Left renal pelvis (tissue), 4 donors: ENCODE data around the gene ASF1A. TPM values are rescaled to one million over a fixed set of nuclear protein-coding genes. Genes with fewer than 3 reads are reported as not detected.

Experiments
- DNase-seq, 4 donors: peaks; one replicate each; pipeline ENCODE4 v3.0.0-alpha.2; 2013; ENCODE audit warnings: low read depth in 4 of 4, low spot score in 3 of 4
- polyA plus RNA-seq, 4 donors: library from polyadenylated mRNA; unstranded; fragments of 120-200 nt; gene quantifications; one replicate each; pipeline ENCODE4 v1.2.1, GENCODE V29; 2013; ENCODE audit not compliant: insufficient read length in 4 of 4

ASF1A gene
- polyA plus RNA-seq, 4 donors, result 35.1 to 50.1 (median 39.2) TPM

DNA sequence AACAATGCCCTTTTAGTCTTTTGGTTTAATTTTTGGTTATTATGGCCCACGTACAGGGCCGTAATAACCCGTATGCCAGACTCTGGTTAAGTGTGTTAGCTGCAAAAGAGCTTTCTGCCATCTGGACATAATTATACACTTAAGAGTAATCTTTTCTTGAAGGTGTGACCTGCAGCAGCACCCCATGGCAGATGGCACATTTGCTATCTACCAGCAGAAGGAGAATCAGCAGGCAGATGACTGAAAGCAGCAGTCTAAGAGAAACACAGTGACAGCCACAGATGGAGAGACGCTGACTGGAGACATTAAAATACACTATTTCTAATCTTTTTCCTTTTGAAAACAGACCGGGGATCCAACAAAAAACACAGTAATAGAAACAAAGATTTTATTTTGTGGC, 18.7 kb downstream of the ASF1A start:
- no peak for DNase-seq

DNA sequence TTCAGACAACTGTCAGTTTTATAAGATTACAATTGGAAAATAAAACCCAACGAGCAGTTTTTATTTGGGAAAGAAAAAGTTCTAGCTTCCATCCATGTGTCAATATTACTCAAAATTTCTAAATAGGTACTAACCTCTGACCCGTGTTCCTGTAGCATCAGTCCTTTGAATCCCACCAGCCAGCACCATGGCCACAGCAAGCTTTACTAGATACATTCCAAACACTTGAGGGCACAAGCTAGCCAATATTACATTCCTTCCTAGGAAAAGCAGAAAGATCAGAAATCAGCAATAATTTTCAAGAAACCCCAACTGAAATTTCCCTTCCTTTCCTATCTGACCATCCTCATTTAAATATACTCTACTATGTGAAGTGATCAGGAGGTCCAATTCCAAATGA, 19.2 kb downstream of the ASF1A start:
- no peak for DNase-seq

DNA sequence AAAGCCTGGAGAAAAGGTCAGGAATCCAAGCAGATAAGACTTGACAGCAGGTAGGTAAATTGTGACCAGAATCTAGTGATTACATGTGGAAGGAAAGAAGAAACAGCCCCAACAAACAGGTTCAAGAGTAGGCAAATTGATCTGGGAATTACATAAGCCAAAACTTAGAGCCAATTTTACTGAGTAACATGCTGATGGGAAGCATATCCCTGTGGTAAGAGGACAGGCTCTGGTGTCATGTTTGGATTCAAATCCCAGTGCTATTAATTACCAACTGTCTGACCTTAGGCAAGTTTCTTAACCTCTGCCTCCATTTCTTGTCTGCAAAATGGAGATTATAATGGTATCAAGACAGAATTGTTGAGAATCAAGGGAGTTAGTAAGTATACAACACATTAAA, 20.6 kb downstream of the ASF1A start:
- no peak for DNase-seq

DNA sequence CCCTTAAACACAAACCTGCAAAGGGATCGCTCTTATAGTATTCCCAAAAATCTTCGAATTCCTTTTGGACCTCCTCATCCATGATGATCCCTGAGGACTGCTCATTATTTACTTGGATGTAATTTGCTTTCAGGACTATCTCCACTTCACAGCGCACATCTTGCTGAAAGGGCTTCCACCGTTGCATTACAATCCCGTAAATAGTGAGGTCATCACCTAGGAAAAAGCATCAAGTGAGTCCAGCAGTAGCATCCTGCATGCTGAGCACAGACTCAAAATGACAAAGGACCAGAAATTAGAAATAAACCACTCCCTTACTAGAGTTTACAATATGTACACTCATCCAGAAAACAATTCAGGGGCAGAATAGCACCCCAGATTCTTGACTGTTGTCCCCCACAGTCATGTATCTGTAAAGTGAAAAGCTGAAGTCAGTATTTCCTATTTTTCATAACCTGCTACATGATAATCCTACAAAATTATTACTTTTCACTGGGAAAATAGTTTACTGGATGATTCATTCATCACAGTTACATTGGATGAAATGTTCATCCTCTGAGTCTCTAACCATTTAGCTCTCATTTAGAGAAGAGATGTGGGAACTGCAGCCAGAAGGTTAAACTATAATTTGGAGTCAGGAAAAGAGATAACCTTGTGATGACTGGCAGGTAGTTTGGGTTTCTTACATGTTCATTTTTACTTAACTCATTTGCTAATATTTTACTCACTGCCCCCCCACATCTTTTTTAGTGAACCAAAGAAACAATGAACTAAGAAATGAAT, 23.8 kb downstream of the ASF1A start:
- DNase-seq, result no peak

DNA sequence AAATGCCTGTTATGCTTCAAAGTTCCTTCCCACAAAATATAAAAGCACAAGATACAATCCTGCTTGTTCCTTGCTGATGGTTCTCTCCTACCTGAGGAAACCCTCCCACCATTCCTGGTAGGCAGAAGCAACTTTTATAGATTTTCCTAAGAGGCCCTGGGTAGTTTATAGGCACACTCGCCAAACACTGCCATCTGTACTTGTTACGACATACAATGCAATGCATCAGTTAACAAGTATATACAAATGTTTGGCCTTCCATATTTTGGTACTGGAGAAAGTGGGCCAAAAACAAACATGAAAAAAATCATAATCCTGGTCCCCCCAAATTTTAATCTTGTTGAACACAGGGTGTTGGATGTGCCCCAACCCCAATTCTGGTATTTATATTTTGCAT, 24.4 kb downstream of the ASF1A start:
- no peak for DNase-seq

DNA sequence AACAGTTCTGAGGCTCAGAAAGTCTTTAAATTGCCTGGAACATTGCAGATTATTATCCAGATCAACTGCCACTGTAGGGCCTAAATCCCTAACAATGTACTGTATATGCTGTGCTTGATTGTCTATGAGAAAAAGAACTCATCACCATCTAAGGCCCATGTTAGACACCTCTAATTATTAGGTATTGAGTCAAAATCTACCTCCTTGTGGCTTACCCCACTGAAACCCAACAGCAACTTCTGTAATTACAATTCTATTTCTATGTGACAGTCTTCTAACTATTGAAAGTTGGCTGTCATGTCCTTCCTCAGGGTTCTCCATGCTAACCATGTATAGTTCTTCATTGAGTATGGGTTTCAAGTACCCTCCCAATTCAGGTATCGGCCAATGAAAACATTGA, 27.1 kb downstream of the ASF1A start:
- no peak for DNase-seq

DNA sequence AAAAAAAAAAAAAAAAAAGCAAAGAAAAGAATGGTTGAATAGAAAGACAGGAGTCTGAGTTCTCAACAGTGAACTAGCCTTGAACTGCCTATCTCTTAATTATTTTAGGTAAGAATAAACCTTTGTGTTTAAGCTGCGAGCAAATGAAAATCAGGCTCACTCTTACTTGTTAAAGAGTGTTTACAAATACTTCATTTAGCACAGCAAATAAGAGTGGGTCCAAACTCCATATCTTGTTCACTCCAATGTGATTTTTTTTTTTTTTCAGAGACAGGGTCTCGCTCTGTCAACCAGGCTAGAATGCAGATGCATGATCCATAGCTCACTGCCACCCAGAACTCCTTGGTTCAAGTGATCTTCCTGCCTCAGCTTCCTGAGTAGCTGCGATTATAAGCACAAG, 29.1 kb downstream of the ASF1A start:
- DNase-seq, result no peak

DNA sequence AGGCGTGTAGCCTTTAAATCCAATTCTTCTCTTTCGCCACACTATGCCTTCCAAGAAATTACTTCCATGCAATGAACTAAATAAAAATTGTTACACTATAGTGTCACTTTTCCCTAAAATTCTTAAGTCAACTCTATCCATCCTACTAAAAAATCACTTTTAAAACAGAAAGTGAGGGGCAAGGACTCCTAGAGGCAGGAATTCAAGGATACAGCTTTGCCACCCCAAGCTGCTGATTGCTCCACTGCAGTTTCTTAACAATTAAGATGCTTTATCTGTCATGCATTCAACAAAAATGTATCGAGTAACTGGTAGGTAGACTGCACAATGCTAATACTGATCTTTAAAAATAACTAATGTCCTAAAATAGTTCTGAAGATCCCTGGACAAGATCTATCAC, 36.7 kb downstream of the ASF1A start:
- no peak for DNase-seq

DNA sequence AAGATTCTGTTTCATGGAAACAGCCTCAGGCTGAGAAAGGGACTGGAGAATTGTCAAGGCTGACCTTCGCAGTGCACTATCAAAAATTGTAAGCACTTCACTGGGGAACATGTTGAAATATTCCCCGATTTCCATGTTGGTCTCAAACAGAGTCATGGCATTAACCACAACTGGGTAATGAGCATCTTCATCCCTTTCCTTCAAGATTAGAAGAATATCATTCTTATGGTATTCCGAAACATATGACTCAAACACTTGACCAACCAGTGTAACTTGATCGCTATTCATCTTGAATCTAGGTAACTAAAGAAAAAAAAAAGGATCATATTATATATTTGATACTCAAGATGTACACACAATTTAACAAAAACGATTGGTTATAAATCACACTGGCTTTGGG, 37.5 kb downstream of the ASF1A start:
- DNase-seq, result no peak

DNA sequence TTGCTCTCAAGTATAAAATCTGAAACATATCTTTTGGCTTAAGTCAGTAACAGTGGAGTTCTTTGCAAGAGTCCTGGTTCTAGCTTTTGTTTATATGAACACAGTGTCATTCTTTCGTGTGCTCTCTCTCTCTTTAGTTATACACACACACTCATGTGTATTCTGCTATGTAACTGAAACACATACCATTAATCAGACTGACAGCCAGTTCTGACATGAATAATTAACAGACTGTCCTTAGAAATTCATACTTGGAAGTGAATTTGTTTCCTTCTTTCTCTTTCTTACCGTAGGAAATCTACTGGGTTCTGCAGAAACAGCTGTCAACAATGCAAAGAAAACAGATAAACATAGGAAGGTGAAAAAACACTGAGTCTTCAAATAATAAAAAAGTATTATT, 38.5 kb downstream of the ASF1A start:
- DNase-seq, result no peak

DNA sequence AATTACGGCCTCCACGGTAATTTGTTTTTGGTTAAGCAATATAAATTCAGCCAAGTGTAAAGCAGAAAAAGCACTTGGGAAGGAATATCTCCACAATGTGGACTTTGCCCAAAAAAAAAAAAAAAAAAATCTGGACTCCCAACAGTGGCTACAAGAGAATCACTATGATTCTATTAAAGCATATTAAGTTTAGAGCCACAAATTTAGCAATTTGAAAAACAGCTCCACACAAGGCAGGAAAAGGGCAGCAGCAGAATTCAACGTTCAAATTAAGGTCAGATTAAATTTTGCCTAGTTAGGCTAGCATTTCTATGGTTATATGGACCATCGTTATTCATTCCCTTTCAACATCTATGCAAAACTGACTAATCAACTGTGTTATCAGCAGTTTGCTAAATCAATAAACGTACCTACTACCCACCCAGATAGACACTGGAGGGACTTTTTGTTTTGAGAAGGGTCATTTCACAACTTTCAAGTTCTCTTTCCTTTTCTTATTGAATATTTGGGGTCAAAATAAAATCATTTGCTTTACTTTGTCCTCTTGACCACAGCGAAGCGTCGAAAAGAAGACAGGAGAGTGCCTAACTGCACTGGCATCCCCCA, 40.0 kb downstream of the ASF1A start:
- no peak for DNase-seq

DNA sequence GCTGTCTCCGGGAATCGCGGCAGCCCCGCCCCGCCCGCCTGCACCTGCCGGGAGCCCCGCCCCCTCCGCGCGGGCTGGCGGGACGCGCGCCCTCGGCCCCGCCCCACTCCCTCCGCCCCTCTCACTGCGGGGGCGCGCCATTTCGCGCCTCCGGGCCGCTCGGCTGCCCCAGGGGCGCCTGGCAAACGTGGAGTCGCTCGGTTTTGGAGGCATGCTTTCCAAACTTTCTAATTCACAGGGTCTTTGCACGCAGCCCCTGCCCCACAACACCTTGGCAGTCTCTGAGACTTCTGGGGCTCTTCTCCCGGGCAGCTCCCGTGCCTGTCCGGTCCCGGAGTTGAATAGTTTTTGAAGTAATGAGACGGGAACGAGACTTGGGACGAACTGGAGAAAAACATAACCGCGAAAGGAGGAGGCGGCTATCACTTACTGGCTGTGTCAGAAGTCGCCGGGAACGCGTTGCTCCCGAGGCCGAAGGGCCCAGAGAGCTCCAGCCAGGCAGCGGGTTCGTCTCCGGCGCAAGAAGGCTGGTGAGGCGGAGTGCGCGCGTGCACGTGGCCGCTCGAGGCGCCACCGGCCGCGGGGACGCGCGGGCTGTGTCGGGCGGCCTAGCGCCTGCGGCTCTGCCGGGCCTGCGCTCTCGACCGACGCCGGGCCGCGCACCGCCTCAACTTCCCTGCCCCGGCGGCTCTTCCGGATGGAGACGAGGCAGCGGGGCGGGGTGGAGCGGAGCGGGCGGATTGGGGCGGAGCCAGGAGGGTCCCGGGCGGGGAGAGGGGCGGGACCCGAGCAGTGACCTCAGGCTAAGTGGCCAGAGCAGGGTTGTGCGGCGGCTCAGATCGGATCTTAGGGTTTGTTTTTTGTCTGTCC, 40.7 kb downstream of the ASF1A start, which contains the start of gene MCM9:
Gene MCM9 (minus strand): TSS at position 699 of the 870 bp plus-strand sequence. CDS start 3,436 bp downstream, outside the sequence.
- DNase-seq, result peak; percentile 60 to 81 (median 73)

DNA sequence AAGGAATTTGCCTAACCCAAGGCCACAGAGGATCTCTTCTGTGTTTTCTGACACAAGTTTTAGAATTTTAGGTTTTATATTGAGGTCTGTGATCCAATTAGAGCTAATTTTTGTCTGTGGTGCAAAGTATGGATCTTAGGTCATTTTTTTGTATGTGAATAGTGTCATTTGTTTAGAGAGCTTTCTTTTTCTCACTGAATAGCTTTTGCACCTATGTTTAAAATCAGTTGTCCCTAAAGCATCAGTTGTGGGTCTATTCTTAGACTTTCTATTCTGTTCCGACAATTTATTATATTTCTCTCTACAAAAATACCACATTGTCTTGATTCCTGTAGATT, 41.3 kb downstream of the ASF1A start:
- DNase-seq, result no peak

DNA sequence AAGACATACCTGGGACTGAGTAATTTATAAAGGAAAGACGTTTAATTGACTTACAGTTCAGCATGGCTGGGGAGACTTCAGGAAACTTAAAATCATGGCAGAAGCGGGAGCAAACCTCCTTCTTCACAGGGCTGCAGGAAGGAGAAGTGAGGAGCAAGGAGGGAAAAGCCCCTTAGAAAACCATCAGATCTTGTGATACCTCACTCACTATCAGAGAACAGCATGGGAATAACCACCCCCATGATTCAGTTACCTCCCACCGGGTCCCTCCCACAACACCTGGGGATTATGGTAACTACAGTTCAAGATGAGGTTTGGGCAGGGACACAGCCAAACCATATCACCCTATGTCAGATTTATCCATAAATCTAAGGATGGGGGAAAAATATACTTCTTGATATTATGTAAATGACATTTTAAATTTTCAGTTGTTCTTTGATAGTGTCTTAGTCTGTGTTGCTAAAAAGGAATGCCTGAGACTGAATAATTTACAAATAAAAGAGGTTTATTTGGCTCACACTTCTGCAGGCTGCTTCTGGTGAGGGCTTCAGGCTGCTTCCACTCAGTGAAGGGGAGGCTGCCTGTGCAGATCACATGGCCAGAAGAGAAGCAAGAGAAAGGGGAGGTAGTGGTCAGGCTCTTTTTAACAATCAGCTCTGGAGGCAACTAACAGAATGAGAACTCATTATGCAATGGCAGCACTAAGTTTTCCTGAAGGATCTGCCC, 42.2 kb downstream of the ASF1A start:
- no peak for DNase-seq

DNA sequence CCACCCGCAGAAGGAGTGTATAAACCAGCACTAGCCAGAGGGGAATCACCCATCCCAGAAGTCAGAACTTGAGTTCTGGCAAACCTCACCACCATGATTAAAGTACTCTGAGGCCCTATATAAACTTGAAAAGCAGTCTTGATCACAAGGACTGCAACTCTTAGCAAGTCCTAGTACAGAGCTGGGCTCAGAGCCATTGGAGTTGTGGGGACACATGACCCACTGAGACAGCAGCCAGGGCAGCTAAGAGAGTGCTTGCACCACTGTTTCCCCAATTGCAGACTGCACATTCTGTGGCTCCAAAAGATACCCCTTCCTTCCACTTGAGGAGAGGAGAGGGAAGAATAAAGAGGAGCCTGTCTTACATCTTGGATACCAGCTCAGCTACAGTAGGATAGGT, 45.7 kb downstream of the ASF1A start:
- no peak for DNase-seq

DNA sequence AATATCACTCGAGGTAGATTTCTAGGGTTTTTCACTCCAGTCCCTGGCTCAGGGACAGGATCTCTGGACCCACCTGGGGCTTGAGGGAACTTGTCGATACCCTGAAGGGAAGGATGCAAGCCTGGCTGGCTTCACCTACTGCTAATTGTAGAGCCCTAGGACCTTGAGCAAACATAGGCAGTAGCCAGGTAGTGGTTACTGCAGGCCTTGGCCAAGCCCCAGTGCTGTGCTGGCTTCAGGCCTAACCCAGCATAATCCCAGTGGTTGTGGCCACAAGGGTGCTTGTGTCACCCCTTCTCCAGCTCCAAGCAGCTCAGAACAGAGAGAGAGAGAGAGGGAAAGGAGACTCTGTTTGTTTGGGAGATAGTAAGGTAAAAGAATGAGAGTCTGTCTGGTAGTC, 46.8 kb downstream of the ASF1A start:
- no peak for DNase-seq

DNA sequence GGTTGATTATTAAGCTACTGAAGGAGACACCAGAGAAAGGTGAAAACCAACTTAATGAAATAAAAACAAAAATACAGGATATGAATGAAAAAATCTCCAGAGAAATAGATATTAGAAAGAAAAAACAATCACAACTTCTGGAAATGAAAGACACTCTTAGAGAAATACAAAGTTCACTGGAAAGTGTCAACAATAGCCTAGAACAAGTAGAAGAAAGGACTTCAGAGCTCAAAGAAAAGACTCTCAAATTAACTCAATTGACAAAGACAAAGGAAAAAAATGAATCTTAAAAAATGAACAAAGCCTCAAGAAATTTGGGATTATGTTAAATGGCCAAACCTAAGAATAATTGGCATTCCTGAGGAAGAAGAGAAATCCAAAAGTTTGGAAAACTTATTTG, 51.3 kb downstream of the ASF1A start:
- DNase-seq, result no peak

DNA sequence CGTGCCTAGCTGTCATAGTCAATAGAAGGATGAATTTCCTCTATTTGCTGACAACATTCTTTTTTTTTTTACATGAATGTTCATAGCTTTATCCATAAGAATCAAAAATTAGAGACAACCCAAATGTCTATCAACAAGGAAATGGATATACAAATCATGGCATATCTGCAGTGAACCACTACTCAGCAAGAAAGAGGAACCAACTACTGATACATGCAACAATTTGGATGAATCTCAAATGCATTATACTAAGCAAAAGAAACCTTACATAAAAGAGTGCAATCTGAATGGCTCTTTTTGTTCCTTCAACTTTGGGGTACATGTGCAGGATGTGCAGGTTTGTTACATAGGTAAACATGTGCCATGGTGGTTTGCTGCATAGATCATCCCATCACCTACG, 58.7 kb downstream of the ASF1A start:
- DNase-seq, result no peak

DNA sequence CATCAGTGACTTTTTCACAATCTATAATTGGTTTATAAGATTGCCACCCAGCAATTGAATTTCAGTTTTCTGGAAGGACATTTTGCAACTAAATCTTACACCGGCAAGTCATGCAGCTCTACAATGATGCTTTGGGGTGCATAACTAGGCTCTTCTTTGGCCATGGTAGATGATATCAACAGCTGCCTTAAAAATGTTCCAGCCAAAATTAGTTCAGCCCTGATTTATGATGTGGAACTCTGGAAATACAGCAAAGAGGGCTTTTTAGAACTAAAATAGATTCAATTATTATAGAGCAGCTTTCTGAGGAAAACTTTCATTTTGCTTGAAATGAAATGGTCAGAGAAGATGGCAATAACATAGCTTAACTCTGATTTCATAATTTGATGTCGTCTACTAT, 59.4 kb downstream of the ASF1A start:
- no peak for DNase-seq
